GM23338 (cell line): ENCODE measurements around the gene LRCH4. TPM values are rescaled to one million over a fixed set of nuclear protein-coding genes. Genes with fewer than 3 reads are reported as not detected.

Source experiments
- ATAC-seq: fragments of 200-7000 bp; cut with Tn5 transposase; 3 replicates; pipeline ENCODE4 v1.9.1; 2020
- DNase-seq: peaks from one replicate; pipeline ENCODE4 v3.0.0-alpha.2; 2015; ENCODE audit warnings: low spot score
- H2AFZ ChIP-seq: fragments of 200-600 bp; sonication (generic); 2 replicates; pipeline ENCODE4 v1.8.0; 2016; ENCODE audit warnings: antibody characterized with exemption, mild to moderate bottlenecking, moderate library complexity
- H3F3A ChIP-seq: fragments of 200-600 bp; sonication (generic); replicated peaks from 2 replicates; pipeline ENCODE4 v1.8.0; 2017; ENCODE audit warnings: antibody characterized with exemption, mixed run types, low read depth
- H3K27ac ChIP-seq: fragments of 200-600 bp; sonication (generic); 2 replicates; pipeline ENCODE4 v1.6.1; 2016; ENCODE audit warnings: low read depth
- H3K27me3 ChIP-seq: fragments of 200-600 bp; sonication (generic); 2 replicates; pipeline ENCODE4 v1.8.0; 2016; ENCODE audit warnings: mild to moderate bottlenecking, mixed run types, moderate library complexity; ENCODE audit not compliant: insufficient read depth
- H3K36me3 ChIP-seq: fragments of 200-600 bp; sonication (generic); 2 replicates; pipeline ENCODE4 v1.8.0; 2016; ENCODE audit warnings: mild to moderate bottlenecking; ENCODE audit not compliant: insufficient read depth
- H3K4me1 ChIP-seq: fragments of 200-600 bp; sonication (generic); 2 replicates; pipeline ENCODE4 v1.8.0; 2016; ENCODE audit warnings: mild to moderate bottlenecking, moderate library complexity; ENCODE audit not compliant: insufficient read depth
- H3K4me2 ChIP-seq: fragments of 200-600 bp; sonication (generic); 2 replicates; pipeline ENCODE4 v1.7.1; 2017; ENCODE audit warnings: mixed run types
- H3K4me3 ChIP-seq: fragments of 200-600 bp; sonication (generic); 2 replicates; pipeline ENCODE4 v1.6.1; 2016; ENCODE audit warnings: mixed run types
- H3K79me2 ChIP-seq: fragments of 200-600 bp; sonication (generic); replicated peaks from 2 replicates; pipeline ENCODE4 v1.8.0; 2017; ENCODE audit warnings: mild to moderate bottlenecking; ENCODE audit not compliant: insufficient read depth
- H3K9me2 ChIP-seq: fragments of 200-600 bp; sonication (generic); 2 replicates; pipeline ENCODE4 v1.8.0; 2017; ENCODE audit not compliant: insufficient read depth
- H4K20me1 ChIP-seq: fragments of 200-600 bp; sonication (generic); replicated peaks from 2 replicates; pipeline ENCODE4 v1.8.0; 2017; ENCODE audit warnings: mild to moderate bottlenecking; ENCODE audit not compliant: insufficient read depth
- H3K27ac Mint-ChIP-seq: 2 replicates; pipeline ENCODE4 v1.8.0; 2020; ENCODE audit warnings: inconsistent platforms, mild to moderate bottlenecking, moderate library complexity, mixed read lengths
- H3K27me3 Mint-ChIP-seq: 3 replicates; pipeline ENCODE4 v1.8.0; 2022; ENCODE audit warnings: low read depth, mild to moderate bottlenecking, moderate library complexity, mixed read lengths, inconsistent platforms; ENCODE audit not compliant: insufficient read depth, poor library complexity
- H3K36me3 Mint-ChIP-seq: 3 replicates; pipeline ENCODE4 v1.8.0; 2021; ENCODE audit warnings: low read depth, mild to moderate bottlenecking, inconsistent platforms, moderate library complexity, mixed read lengths
- H3K4me1 Mint-ChIP-seq: 3 replicates; pipeline ENCODE4 v1.8.0; 2020; ENCODE audit warnings: mild to moderate bottlenecking, inconsistent platforms, mixed read lengths
- H3K4me3 Mint-ChIP-seq: 3 replicates; pipeline ENCODE4 v1.8.0; 2021; ENCODE audit warnings: moderate library complexity, mild to moderate bottlenecking, inconsistent platforms, mixed read lengths
- H3K9me3 Mint-ChIP-seq: 3 replicates; pipeline ENCODE4 v1.8.0; 2020; ENCODE audit warnings: moderate library complexity, mild to moderate bottlenecking, inconsistent platforms, mixed read lengths
- CREB1 ChIP-seq: fragments of 250-450 bp; sonication (Bioruptor Pico); IDR thresholded peaks from 2 replicates; pipeline ENCODE4 v1.5.0; 2020; ENCODE audit warnings: low read depth, mild to moderate bottlenecking, moderate library complexity
- ETS1 ChIP-seq: IDR thresholded peaks from 2 replicates; pipeline ENCODE4 v1.6.1; 2016; ENCODE audit warnings: antibody characterized with exemption
- EZH2 ChIP-seq: fragments of 200-600 bp; sonication (generic); IDR thresholded peaks from one replicate; pipeline ENCODE4 v1.8.0; 2017; ENCODE audit warnings: antibody characterized with exemption, mild to moderate bottlenecking, low read depth; ENCODE audit not compliant: unreplicated experiment
- EZH2phosphoT487 ChIP-seq: fragments of 200-600 bp; sonication (generic); IDR thresholded peaks from one replicate; pipeline ENCODE4 v1.8.1; 2018; ENCODE audit warnings: antibody characterized with exemption; ENCODE audit not compliant: unreplicated experiment
- JUNB ChIP-seq: IDR thresholded peaks from one replicate; pipeline ENCODE4 v1.6.1; 2016; ENCODE audit warnings: antibody characterized with exemption; ENCODE audit not compliant: unreplicated experiment
- NANOG ChIP-seq: IDR thresholded peaks from 2 replicates; pipeline ENCODE4 v1.6.1; 2016; ENCODE audit warnings: antibody characterized with exemption, borderline replicate concordance
- POLR2AphosphoS5 ChIP-seq: IDR thresholded peaks from 2 replicates; pipeline ENCODE4 v1.6.1; 2016; ENCODE audit warnings: antibody characterized with exemption, low read depth
- REST ChIP-seq: IDR thresholded peaks from one replicate; pipeline ENCODE4 v1.6.1; 2018; ENCODE audit warnings: antibody characterized with exemption; ENCODE audit not compliant: unreplicated experiment
- ZNF114 ChIP-seq: fragments of 250-450 bp; sonication (Bioruptor Pico); IDR thresholded peaks from 2 replicates; pipeline ENCODE4 v1.5.0; 2020; ENCODE audit warnings: mild to moderate bottlenecking, moderate library complexity
- ZNF331 ChIP-seq: fragments of 250-450 bp; sonication (Bioruptor Pico); IDR thresholded peaks from 2 replicates; pipeline ENCODE4 v1.5.0; 2020; ENCODE audit warnings: low read depth, mild to moderate bottlenecking, moderate library complexity
- polyA plus RNA-seq: library from polyadenylated mRNA; unstranded; fragments of >200 nt; fragmentation: Nextera tagmentation; extraction: Ambion mirVana; gene quantifications from 2 replicates; pipeline ENCODE4 v1.2.1, GENCODE V29; 2016
- total RNA-seq: library from RNA; depleted of rRNA; stranded (reverse); fragments of >200 nt; shearing (Covaris generic); gene quantifications from 2 replicates; pipeline ENCODE4 v1.2.3, GENCODE V29; 2014
- TF ChIP-seq, protein P1 (sequence below), 2 experiments: fragments of 200-600 bp in 1 of 2; sonication (generic) in 1 of 2; conservative IDR thresholded peaks; 2 replicates each; pipeline versions ENCODE4 v1.5.1 to v1.6.1; 2016 to 2017; ENCODE audit warnings: antibody characterized with exemption in 2 of 2, low read depth in 2 of 2, mild to moderate bottlenecking in 2 of 2, moderate library complexity in 1 of 2

The LRCH4 gene
- total and polyA plus RNA-seq, 2 experiments from 2014 or later: 21.4 to 51.0 TPM

DNA sequence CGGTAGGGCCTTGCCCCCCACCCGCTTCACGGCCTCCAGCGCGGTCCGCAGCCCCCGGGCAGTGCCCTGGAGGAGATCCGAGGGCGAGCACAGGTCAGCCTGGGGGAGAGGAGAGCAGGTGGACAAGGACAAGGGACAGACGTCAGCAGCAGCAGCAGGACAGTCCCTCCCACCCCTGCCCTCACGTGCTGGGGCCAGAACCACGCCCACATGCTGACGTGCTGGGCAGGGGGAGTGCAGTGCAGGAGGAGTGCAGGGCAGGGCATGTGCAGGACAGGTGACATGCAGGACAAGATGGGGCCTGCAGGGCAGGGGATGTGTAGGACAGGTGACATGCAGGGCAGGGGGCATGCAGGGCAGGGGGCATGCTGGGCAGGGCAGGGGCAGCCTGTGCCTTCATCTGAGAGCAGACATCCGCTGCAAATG, 10.7 kb downstream of the LRCH4 start:
- peaks cover 7% of the 10 kb centered on the region; the same call in 1 of the 2 replicates for H3K27me3 ChIP-seq
- H3K4me1 ChIP-seq: peaks cover 23% of the 10 kb centered on the region
- H3K27ac ChIP-seq: no peak overlapping the region
- H3K9me3 Mint-ChIP-seq: no peaks in the 10 kb centered on the region
- H3K27ac Mint-ChIP-seq: no peak overlapping the region
- H3K27me3 Mint-ChIP-seq: peaks cover 24% of the 10 kb centered on the region
- no peak overlapping the region for H3K4me2 ChIP-seq
- peaks cover 5% of the 10 kb centered on the region; the same call in 1 of the 2 replicates for H3K36me3 ChIP-seq
- TF ChIP-seq, protein P1, sequence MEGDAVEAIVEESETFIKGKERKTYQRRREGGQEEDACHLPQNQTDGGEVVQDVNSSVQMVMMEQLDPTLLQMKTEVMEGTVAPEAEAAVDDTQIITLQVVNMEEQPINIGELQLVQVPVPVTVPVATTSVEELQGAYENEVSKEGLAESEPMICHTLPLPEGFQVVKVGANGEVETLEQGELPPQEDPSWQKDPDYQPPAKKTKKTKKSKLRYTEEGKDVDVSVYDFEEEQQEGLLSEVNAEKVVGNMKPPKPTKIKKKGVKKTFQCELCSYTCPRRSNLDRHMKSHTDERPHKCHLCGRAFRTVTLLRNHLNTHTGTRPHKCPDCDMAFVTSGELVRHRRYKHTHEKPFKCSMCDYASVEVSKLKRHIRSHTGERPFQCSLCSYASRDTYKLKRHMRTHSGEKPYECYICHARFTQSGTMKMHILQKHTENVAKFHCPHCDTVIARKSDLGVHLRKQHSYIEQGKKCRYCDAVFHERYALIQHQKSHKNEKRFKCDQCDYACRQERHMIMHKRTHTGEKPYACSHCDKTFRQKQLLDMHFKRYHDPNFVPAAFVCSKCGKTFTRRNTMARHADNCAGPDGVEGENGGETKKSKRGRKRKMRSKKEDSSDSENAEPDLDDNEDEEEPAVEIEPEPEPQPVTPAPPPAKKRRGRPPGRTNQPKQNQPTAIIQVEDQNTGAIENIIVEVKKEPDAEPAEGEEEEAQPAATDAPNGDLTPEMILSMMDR (conservative IDR thresholded peaks at IDR 0.05; ENCODE audit: low read depth in 2 of 2): no peak
- TF ChIP-seq ETS1: no peak
- no peaks in the 10 kb centered on the region for H4K20me1 ChIP-seq
- no peak overlapping the region for H3K4me3 ChIP-seq
- H3K79me2 ChIP-seq: no peaks in the 10 kb centered on the region
- H3K4me1 Mint-ChIP-seq: peaks cover 18% of the 10 kb centered on the region
- no peak overlapping the region for H3K4me3 Mint-ChIP-seq
- H3F3A ChIP-seq: peaks cover 6% of the 10 kb centered on the region; the same call in 1 of the 2 replicates
- no peak for ATAC-seq
- DNase-seq: no peak
- no peaks in the 10 kb centered on the region for H3K9me2 ChIP-seq
- peaks cover 12% of the 10 kb centered on the region for H3K36me3 Mint-ChIP-seq
- H2AFZ ChIP-seq: no peak overlapping the region

DNA sequence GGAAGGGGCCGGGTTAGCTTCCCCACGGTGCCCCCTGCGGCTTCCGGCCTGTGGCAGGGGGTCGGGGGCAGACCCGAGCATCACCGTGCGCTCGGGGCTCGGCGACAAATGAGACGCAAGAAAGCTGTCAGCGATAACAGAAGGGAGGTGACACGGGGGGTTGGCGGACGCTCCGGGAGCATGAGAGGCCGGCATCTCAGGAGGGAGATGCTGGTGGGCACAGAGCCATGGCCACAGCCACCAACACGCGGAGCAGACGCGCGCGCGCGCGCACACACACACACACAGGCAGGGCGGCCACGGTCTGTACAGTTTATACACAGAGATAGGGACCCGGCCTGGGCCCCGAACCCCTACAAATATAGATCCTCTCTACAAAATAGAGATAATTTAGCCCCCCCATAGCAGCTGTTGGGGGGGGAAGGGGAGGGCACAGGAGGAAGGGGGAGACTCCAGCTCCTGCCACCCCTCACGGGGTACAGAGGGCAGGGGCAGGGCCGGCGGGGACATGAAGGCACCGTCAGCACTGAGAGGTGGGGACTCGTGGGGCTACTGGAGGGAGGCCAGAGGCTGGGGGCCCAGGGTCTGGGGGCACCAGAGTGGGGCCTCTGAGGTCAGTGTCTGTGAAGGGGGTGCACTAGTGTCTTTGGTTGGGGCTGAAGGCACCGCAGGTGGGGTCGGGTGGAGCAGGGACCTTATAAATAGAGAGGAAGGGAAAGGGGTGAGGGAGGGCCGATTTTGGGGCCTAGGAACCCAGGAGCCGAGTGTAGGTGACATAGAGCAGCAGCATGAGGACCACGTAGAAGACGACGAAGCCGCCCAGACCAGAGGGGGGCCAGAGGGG, 11.3 kb downstream of the LRCH4 start:
- no peaks in the 10 kb centered on the region for H3K9me3 Mint-ChIP-seq
- no peak overlapping the region for H3K4me2 ChIP-seq
- no peak overlapping the region for H3K27ac ChIP-seq
- no peak overlapping the region; the same call in 1 of the 2 replicates for H3K27ac Mint-ChIP-seq
- no peaks in the 10 kb centered on the region for H3K79me2 ChIP-seq
- H3F3A ChIP-seq: peaks cover 8% of the 10 kb centered on the region; the same call in 1 of the 2 replicates
- peaks cover 18% of the 10 kb centered on the region for H3K4me1 Mint-ChIP-seq
- H3K36me3 Mint-ChIP-seq: peaks cover 12% of the 10 kb centered on the region
- H2AFZ ChIP-seq: no peak overlapping the region
- no peaks in the 10 kb centered on the region for H3K9me2 ChIP-seq
- peaks cover 8% of the 10 kb centered on the region; the same call in 1 of the 2 replicates for H3K27me3 ChIP-seq
- peaks cover 27% of the 10 kb centered on the region for H3K27me3 Mint-ChIP-seq
- no peak overlapping the region for H3K4me3 ChIP-seq
- H3K36me3 ChIP-seq: peaks cover 5% of the 10 kb centered on the region; the same call in 1 of the 2 replicates
- H3K4me3 Mint-ChIP-seq: no peak overlapping the region; the same call in 2 of the 3 replicates
- no peak for DNase-seq
- ATAC-seq: no peak
- peaks cover 23% of the 10 kb centered on the region for H3K4me1 ChIP-seq
- no peaks in the 10 kb centered on the region for H4K20me1 ChIP-seq
- no peak for TF ChIP-seq ZNF114 (CRISPR knock-in tag)
- no peak for TF ChIP-seq NANOG
- TF ChIP-seq POLR2AphosphoS5: no peak
- TF ChIP-seq ZNF331 (CRISPR knock-in tag): no peak
- TF ChIP-seq JUNB: no peak
- no peak for TF ChIP-seq EZH2
- TF ChIP-seq EZH2phosphoT487: no peak
- TF ChIP-seq, protein P1 (conservative IDR thresholded peaks at IDR 0.05; ENCODE audit: low read depth in 2 of 2): no peak
- no peak for TF ChIP-seq ETS1
- no peak for TF ChIP-seq CREB1 (CRISPR knock-in tag)
- TF ChIP-seq REST: no peak
